Measurements from ENCODE around the gene RPTOR. TPM values are rescaled to one million over a fixed set of nuclear protein-coding genes. Genes with fewer than 3 reads are reported as not detected.

RPTOR gene
- polyA plus RNA-seq, 2 donors = 7.1 to 10.5 TPM

GRCh38 chr17:80802626-80803450 lies 258.2 kb downstream of the RPTOR start:
- 96% methylated on average over 37 of the region's 37 CpGs for WGBS, 2 donors
- H3K36me3 ChIP-seq (ENCODE audit: control insufficient read depth in 2 of 2, insufficient read depth in 2 of 2, low read length in 1 of 2) = no peaks in the 10 kb centered on the region

GRCh38 chr17:80803451-80804428 lies 259.1 kb downstream of the RPTOR start:
- Histone ChIP-seq H3K4me3 (ENCODE audit: low read depth in 1 of 2, low read length in 2 of 2) (no peak overlapping the region), H3K36me3 (ENCODE audit: control insufficient read depth in 2 of 2, insufficient read depth in 2 of 2, low read length in 1 of 2) (no peaks in the 10 kb centered on the region), H3K27ac (ENCODE audit: low read depth in 2 of 2, low read length in 1 of 2) (no peak overlapping the region), H3K27me3 (ENCODE audit: control insufficient read depth in 1 of 2, insufficient read depth in 2 of 2, low read length in 2 of 2) (no peaks in the 10 kb centered on the region), H3K9me3 (ENCODE audit: control insufficient read depth in 2 of 2, insufficient read depth in 1 of 2, low read depth in 1 of 2, low read length in 1 of 2) (no peaks in the 10 kb centered on the region), H3K4me1 (ENCODE audit: control insufficient read depth in 2 of 2, insufficient read depth in 2 of 2, low read length in 1 of 2) (no peaks in the 10 kb centered on the region)
- WGBS, 2 donors = 93 to 95% methylated on average over 36 of the region's 36 CpGs

More at GRCh38 chr17:80802626-80803450, 258.2 kb downstream of the RPTOR start:
- Histone ChIP-seq H3K27ac (ENCODE audit: low read depth in 2 of 2, low read length in 1 of 2) (no peak overlapping the region), H3K27me3 (ENCODE audit: control insufficient read depth in 1 of 2, insufficient read depth in 2 of 2, low read length in 2 of 2) (no peaks in the 10 kb centered on the region), H3K9me3 (ENCODE audit: control insufficient read depth in 2 of 2, insufficient read depth in 1 of 2, low read depth in 1 of 2, low read length in 1 of 2) (no peaks in the 10 kb centered on the region), H3K4me1 (ENCODE audit: control insufficient read depth in 2 of 2, insufficient read depth in 2 of 2, low read length in 1 of 2) (no peaks in the 10 kb centered on the region), H3K4me3 (ENCODE audit: low read depth in 1 of 2, low read length in 2 of 2) (no peak overlapping the region)

DNA sequence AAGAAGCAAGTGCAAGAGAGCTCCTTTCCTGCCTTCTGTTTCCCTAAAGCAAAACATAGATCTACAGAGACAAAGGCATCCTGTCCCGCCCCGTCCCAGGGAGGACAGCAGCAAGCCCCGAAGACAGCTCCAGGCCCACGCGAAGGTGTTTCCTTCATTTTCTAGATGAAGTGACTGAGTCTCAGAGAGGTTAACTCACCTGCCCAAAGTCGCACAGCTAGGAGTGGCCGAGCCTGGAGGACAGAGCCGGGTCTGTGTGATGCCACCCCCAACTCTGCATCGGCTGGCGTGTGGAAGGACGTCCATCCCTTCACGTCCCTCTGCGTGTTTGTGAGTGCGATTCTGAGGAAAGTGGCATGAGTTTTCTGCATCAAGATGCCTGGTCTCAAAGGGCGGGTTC lies 259.8 kb downstream of the RPTOR start:
- no peaks in the 10 kb centered on the region for H3K4me1 ChIP-seq (ENCODE audit: control insufficient read depth in 2 of 2, insufficient read depth in 2 of 2, low read length in 1 of 2)
- no peaks in the 10 kb centered on the region for H3K27me3 ChIP-seq (ENCODE audit: control insufficient read depth in 1 of 2, insufficient read depth in 2 of 2, low read length in 2 of 2)
- 91 to 93% methylated on average over 15 of the region's 15 CpGs for WGBS, 2 donors
- no peaks in the 10 kb centered on the region for H3K36me3 ChIP-seq (ENCODE audit: control insufficient read depth in 2 of 2, insufficient read depth in 2 of 2, low read length in 1 of 2)
- no peak overlapping the region for H3K27ac ChIP-seq (ENCODE audit: low read depth in 2 of 2, low read length in 1 of 2)
- no peaks in the 10 kb centered on the region for H3K9me3 ChIP-seq (ENCODE audit: control insufficient read depth in 2 of 2, insufficient read depth in 1 of 2, low read depth in 1 of 2, low read length in 1 of 2)
- H3K4me3 ChIP-seq (ENCODE audit: low read depth in 1 of 2, low read length in 2 of 2) = no peak overlapping the region

DNA sequence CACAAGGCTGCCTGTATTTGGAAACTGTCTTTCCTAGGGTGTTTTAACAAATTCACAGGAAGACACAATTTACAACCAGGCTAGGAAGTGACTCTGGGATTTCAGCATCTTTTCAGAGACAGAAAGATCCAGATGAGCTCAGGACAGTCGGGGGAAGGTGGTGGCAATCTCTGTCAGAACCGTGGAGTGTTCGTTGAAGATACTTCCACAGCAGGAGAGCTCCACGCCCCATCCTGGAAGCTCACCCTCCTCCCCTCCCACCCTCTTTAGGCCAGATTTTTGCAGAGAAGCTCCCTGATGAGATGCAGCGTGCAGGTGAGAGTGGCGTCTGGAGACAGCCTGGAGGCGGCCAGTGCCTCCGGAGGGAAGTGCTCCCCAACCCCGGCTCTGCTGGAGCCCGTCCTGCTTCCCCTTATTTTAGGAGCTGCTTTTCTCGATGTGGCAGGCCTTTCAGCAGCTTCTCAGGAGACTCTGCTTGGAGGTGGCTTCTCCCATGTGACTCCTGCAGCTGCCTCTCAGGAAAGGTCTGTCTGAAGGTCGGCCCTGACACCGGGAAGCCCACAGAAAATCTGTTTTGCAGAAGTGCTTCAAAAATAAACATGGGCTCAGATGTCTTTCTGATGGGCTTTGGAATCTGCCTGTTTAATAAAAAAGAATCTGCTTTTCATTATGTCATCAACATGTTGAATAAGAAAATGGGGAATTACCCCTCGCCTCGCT lies 260.6 kb downstream of the RPTOR start:
- H3K9me3 ChIP-seq (ENCODE audit: control insufficient read depth in 2 of 2, insufficient read depth in 1 of 2, low read depth in 1 of 2, low read length in 1 of 2) = no peaks in the 10 kb centered on the region
- no peaks in the 10 kb centered on the region for H3K36me3 ChIP-seq (ENCODE audit: control insufficient read depth in 2 of 2, insufficient read depth in 2 of 2, low read length in 1 of 2)
- H3K4me3 ChIP-seq (ENCODE audit: low read depth in 1 of 2, low read length in 2 of 2) = no peak overlapping the region
- 77 to 83% methylated on average over 15 of the region's 15 CpGs for WGBS, 2 donors
- no peaks in the 10 kb centered on the region for H3K4me1 ChIP-seq (ENCODE audit: control insufficient read depth in 2 of 2, insufficient read depth in 2 of 2, low read length in 1 of 2)
- no peaks in the 10 kb centered on the region for H3K27me3 ChIP-seq (ENCODE audit: control insufficient read depth in 1 of 2, insufficient read depth in 2 of 2, low read length in 2 of 2)
- no peak overlapping the region for H3K27ac ChIP-seq (ENCODE audit: low read depth in 2 of 2, low read length in 1 of 2)

GRCh38 chr17:80807014-80807413 lies 262.4 kb downstream of the RPTOR start:
- peaks cover 0 to 3% of the 10 kb centered on the region in 2 donors for H3K9me3 ChIP-seq (ENCODE audit: control insufficient read depth in 2 of 2, insufficient read depth in 1 of 2, low read depth in 1 of 2, low read length in 1 of 2)
- no peak overlapping the region for H3K27ac ChIP-seq (ENCODE audit: low read depth in 2 of 2, low read length in 1 of 2)
- WGBS, 2 donors = 98% methylated on average over 4 of the region's 4 CpGs
- no peak overlapping the region for H3K4me3 ChIP-seq (ENCODE audit: low read depth in 1 of 2, low read length in 2 of 2)
- peaks cover 0 to 6% of the 10 kb centered on the region in 2 donors for H3K4me1 ChIP-seq (ENCODE audit: control insufficient read depth in 2 of 2, insufficient read depth in 2 of 2, low read length in 1 of 2)
- no peaks in the 10 kb centered on the region for H3K27me3 ChIP-seq (ENCODE audit: control insufficient read depth in 1 of 2, insufficient read depth in 2 of 2, low read length in 2 of 2)
- H3K36me3 ChIP-seq (ENCODE audit: control insufficient read depth in 2 of 2, insufficient read depth in 2 of 2, low read length in 1 of 2) = peaks cover 0 to 4% of the 10 kb centered on the region in 2 donors

DNA sequence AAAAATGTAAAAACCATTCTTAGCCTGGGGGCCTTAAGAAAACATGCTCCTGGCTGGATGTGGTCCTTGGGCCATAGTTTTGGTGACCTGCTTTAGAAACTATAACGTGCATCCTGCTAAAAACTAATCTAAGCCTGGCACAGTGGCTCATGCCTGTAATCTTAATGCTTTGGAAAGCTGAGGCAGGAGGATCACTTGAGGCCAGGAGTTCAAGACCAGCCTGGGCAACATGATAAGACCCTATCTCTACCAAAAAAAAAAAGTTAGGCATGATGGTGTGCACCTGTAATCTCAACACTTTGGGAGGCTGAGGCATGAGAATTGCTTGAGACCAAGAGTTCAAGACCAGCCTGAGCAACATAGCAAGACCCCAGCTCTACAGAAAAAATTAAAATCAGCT lies 263.2 kb downstream of the RPTOR start:
- peaks cover 0 to 6% of the 10 kb centered on the region in 2 donors for H3K4me1 ChIP-seq (ENCODE audit: control insufficient read depth in 2 of 2, insufficient read depth in 2 of 2, low read length in 1 of 2)
- H3K4me3 ChIP-seq (ENCODE audit: low read depth in 1 of 2, low read length in 2 of 2) = no peak overlapping the region
- H3K27me3 ChIP-seq (ENCODE audit: control insufficient read depth in 1 of 2, insufficient read depth in 2 of 2, low read length in 2 of 2) = no peaks in the 10 kb centered on the region
- peaks cover 0 to 3% of the 10 kb centered on the region in 2 donors for H3K9me3 ChIP-seq (ENCODE audit: control insufficient read depth in 2 of 2, insufficient read depth in 1 of 2, low read depth in 1 of 2, low read length in 1 of 2)
- WGBS, 2 donors = 89 to 97% methylated on average over 1 of the region's 1 CpG
- peaks cover 0 to 4% of the 10 kb centered on the region in 2 donors for H3K36me3 ChIP-seq (ENCODE audit: control insufficient read depth in 2 of 2, insufficient read depth in 2 of 2, low read length in 1 of 2)
- H3K27ac ChIP-seq (ENCODE audit: low read depth in 2 of 2, low read length in 1 of 2) = no peak overlapping the region

GRCh38 chr17:80811181-80812105 lies 266.8 kb downstream of the RPTOR start:
- Histone ChIP-seq H3K9me3 (ENCODE audit: control insufficient read depth in 2 of 2, insufficient read depth in 1 of 2, low read depth in 1 of 2, low read length in 1 of 2) (peaks cover 0 to 3% of the 10 kb centered on the region in 2 donors), H3K4me1 (ENCODE audit: control insufficient read depth in 2 of 2, insufficient read depth in 2 of 2, low read length in 1 of 2) (peaks cover 0 to 6% of the 10 kb centered on the region in 2 donors), H3K36me3 (ENCODE audit: control insufficient read depth in 2 of 2, insufficient read depth in 2 of 2, low read length in 1 of 2) (peaks cover 0 to 4% of the 10 kb centered on the region in 2 donors), H3K4me3 (ENCODE audit: low read depth in 1 of 2, low read length in 2 of 2) (no peak overlapping the region), H3K27ac (ENCODE audit: low read depth in 2 of 2, low read length in 1 of 2) (no peak overlapping the region), H3K27me3 (ENCODE audit: control insufficient read depth in 1 of 2, insufficient read depth in 2 of 2, low read length in 2 of 2) (no peaks in the 10 kb centered on the region)
- WGBS, 2 donors = 81 to 82% methylated on average over 21 of the region's 21 CpGs

DNA sequence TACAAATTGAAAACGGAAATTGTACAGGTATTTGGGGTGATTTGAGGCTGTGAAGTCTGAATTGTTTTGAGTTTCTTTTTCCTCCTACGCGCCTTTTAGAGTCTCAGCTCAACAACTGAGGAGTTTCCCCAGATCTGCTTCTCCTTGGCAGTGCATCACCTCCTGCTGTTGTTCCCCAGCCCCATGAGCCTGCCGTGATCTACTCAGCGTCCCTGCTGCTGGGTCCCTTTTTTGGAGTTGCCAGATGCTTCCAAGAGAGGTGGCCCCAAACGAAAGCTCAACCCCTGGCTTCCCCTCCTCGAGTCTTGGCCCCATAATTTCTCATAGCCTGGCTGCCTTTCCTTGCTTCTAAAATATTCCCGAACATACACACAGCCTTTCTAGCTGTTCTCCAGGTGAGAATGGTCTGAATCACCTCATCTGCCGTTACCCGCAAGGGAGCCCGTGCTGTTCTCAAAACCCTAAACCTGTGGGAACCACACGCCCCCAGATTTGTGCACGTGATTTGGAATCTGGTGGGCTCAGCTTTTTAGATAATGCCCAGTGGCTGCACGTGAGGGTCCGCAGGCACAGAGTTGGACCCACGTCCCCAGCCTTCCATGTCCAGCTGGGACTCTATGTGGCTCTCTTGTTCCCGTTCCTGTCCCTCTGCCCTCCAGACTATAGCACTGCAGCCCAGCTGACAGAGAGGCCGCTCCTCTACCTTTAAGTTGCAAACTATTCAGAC lies 267.9 kb downstream of the RPTOR start:
- Histone ChIP-seq H3K27me3 (ENCODE audit: control insufficient read depth in 1 of 2, insufficient read depth in 2 of 2, low read length in 2 of 2) (no peaks in the 10 kb centered on the region), H3K36me3 (ENCODE audit: control insufficient read depth in 2 of 2, insufficient read depth in 2 of 2, low read length in 1 of 2) (peaks cover 0 to 4% of the 10 kb centered on the region in 2 donors), H3K9me3 (ENCODE audit: control insufficient read depth in 2 of 2, insufficient read depth in 1 of 2, low read depth in 1 of 2, low read length in 1 of 2) (peaks cover 0 to 3% of the 10 kb centered on the region in 2 donors), H3K27ac (ENCODE audit: low read depth in 2 of 2, low read length in 1 of 2) (no peak overlapping the region), H3K4me1 (ENCODE audit: control insufficient read depth in 2 of 2, insufficient read depth in 2 of 2, low read length in 1 of 2) (peaks cover 0 to 6% of the 10 kb centered on the region in 2 donors), H3K4me3 (ENCODE audit: low read depth in 1 of 2, low read length in 2 of 2) (no peak overlapping the region)
- 92% methylated on average over 18 of the region's 18 CpGs for WGBS, 2 donors
